Stimulated activated CD4-positive, alpha-beta T cell treated with anti-CD3 and anti-CD28 coated beads, Interleukin-12 subunit alpha, Interleukin-12 subunit beta, amount 100 ng/mL, for 24 hours (primary cell): ENCODE measurements around the gene FAM200C.
"Not testable (repeated sequence)": the region's sequence is repeated elsewhere in the genome, so short reads cannot be mapped to it uniquely, and the experiment has no call there.

Source experiments
- DNase-seq, 2 experiments: peaks; one replicate each; pipeline ENCODE4 v3.0.0-alpha.2; 2020; ENCODE audit warnings: low read depth in 2 of 2

The FAM200C gene

GRCh38 chr5:160399402-160400353, at the start of gene FAM200C:
Gene FAM200C, minus strand, starts transcription at chr5:160400054. Its CDS starts 4,564 bp downstream, at chr5:160395490.
- peak; percentile 55 to 70 for DNase-seq

GRCh38 chr5:160449458-160449857, 49.6 kb upstream of the FAM200C start:
- DNase-seq, result no peak

GRCh38 chr5:160448886-160449285, 49.0 kb upstream of the FAM200C start:
- no peak for DNase-seq

GRCh38 chr5:160445751-160446150, 45.9 kb upstream of the FAM200C start:
- DNase-seq, result no peak

- DNase-seq, result no peak
These were observed 45.3 kb upstream of the FAM200C start for GRCh38 chr5:160445132-160445531.

- DNase-seq, result no peak
These were observed 44.6 kb upstream of the FAM200C start for GRCh38 chr5:160444407-160444806.

- no peak for DNase-seq
These were observed 43.1 kb upstream of the FAM200C start for GRCh38 chr5:160442824-160443431.

GRCh38 chr5:160441311-160441781, 41.5 kb upstream of the FAM200C start:
- no peak for DNase-seq

GRCh38 chr5:160439205-160439600, 39.3 kb upstream of the FAM200C start:
- DNase-seq, result peak; percentile 82 to 91

- peak; percentile 24 to 41 for DNase-seq
These were observed 38.7 kb upstream of the FAM200C start for GRCh38 chr5:160438316-160439204.

- DNase-seq, result no peak
These were observed 37.4 kb upstream of the FAM200C start for GRCh38 chr5:160437271-160437670.

GRCh38 chr5:160436661-160437060, 36.8 kb upstream of the FAM200C start:
- DNase-seq, result not testable (repeated sequence)

GRCh38 chr5:160436017-160436416, 36.2 kb upstream of the FAM200C start:
- no peak for DNase-seq

- no peak for DNase-seq
These were observed 35.7 kb upstream of the FAM200C start for GRCh38 chr5:160435532-160435931.

- DNase-seq, result peak in 1 of 2 experiments; percentile 12
These were observed 34.2 kb upstream of the FAM200C start for GRCh38 chr5:160434022-160434531.

GRCh38 chr5:160432787-160433186, 32.9 kb upstream of the FAM200C start:
- no peak for DNase-seq

GRCh38 chr5:160432196-160432595, 32.3 kb upstream of the FAM200C start:
- DNase-seq, result no peak

GRCh38 chr5:160427607-160428006, 27.8 kb upstream of the FAM200C start:
- no peak for DNase-seq

GRCh38 chr5:160423099-160423498, 23.2 kb upstream of the FAM200C start:
- DNase-seq, result no peak

GRCh38 chr5:160421625-160422258, 21.9 kb upstream of the FAM200C start, which contains the start of gene PTTG1:
Gene PTTG1, plus strand, starts transcription at chr5:160421855. Its CDS starts 458 bp downstream, at chr5:160422313.
- DNase-seq, result peak; percentile 81 to 94

GRCh38 chr5:160420331-160420610, 20.4 kb upstream of the FAM200C start:
- DNase-seq, result no peak
